ENCODE results near the gene ZNF629.

ZNF629 gene

DNA sequence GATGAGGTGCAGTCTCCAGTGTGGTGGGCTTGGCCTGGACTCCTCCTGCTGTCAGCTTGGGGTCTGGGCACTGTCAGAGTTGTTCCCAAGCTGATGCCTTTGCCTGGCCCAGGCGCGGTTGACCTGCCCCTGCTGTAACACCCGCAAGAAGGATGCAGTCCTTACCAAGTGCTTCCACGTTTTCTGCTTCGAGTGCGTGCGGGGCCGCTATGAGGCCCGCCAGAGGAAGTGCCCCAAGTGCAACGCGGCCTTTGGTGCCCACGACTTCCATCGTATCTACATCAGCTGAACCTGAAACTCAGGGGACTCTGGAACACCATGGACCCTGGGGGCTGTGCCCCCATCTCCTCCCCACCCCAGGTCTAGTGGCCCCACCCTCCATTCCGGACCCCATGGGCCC lies 13.2 kb downstream of the ZNF629 start:
- no peak for TF ChIP-seq CTCF (IDR thresholded peaks at IDR 0.05; ENCODE audit: low read depth, low read length, missing control alignments)
- H3K4me3 ChIP-seq (replicated peaks; ENCODE audit: low read depth, low read length), result no peak overlapping the region
- DNase-seq (ENCODE audit: extremely low read depth, low read depth), result no peak

DNA sequence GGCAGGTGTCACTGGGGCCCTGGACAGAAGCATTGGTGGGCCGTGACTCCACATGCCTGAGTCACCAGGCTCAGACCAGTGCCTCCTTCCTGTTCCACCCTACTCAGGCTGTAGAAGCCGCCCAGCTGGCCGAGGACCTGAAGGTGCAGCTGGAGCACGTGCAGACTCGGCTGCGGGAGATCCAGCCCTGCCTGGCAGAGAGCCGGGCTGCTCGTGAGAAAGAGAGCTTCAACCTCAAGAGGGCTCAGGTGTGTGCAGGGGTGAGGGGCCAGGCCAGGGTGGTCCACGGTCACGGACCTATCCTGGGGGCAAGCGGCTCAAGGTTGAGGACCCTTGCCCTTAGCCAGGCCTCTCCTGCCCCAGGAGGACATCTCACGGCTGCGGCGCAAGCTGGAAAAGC lies 15.3 kb downstream of the ZNF629 start:
- no peak overlapping the region for H3K4me3 ChIP-seq (replicated peaks; ENCODE audit: low read depth, low read length)
- no peak for TF ChIP-seq CTCF (IDR thresholded peaks at IDR 0.05; ENCODE audit: low read depth, low read length, missing control alignments)
- DNase-seq (ENCODE audit: extremely low read depth, low read depth), result no peak

- TF ChIP-seq CTCF (IDR thresholded peaks at IDR 0.05; ENCODE audit: low read depth, low read length, missing control alignments), result no peak
- H3K4me3 ChIP-seq (replicated peaks; ENCODE audit: low read depth, low read length), result no peak overlapping the region
- DNase-seq (ENCODE audit: extremely low read depth, low read depth), result no peak
Measured at GRCh38 chr16:30769379-30770089, 17.5 kb downstream of the ZNF629 start.

DNA sequence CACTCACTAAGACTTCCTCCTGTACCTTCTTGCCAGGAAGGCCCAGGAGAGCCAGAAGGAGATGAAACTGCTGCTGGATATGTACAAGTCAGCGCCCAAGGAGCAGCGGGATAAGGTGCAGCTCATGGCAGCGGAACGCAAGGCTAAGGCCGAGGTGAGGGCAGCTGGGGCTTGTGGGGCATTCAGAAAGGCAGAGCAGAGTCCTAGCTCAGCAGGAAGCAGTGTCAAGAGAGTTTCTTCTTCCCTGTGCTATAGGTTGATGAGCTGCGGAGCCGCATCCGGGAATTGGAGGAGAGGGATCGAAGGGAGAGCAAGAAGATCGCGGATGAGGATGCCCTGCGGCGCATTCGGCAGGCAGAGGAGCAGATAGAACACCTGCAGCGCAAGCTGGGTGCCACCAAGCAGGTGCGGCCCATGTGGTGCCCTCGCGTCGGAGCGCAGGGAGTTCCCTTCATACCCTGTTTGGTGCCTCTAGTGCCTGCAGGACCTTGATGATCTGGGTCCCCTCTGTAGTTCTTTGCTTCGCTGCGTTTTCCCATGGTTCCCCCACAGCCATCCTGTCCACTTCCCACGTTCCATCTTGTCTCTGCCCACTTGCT lies 18.3 kb downstream of the ZNF629 start:
- no peak for TF ChIP-seq CTCF (IDR thresholded peaks at IDR 0.05; ENCODE audit: low read depth, low read length, missing control alignments)
- no peak for DNase-seq (ENCODE audit: extremely low read depth, low read depth)
- H3K4me3 ChIP-seq (replicated peaks; ENCODE audit: low read depth, low read length), result no peak overlapping the region

GRCh38 chr16:30767767-30768465 lies 19.1 kb downstream of the ZNF629 start:
- no peak for DNase-seq (ENCODE audit: extremely low read depth, low read depth)
- H3K4me3 ChIP-seq (replicated peaks; ENCODE audit: low read depth, low read length), result no peak overlapping the region
- no peak for TF ChIP-seq CTCF (IDR thresholded peaks at IDR 0.05; ENCODE audit: low read depth, low read length, missing control alignments)

DNA sequence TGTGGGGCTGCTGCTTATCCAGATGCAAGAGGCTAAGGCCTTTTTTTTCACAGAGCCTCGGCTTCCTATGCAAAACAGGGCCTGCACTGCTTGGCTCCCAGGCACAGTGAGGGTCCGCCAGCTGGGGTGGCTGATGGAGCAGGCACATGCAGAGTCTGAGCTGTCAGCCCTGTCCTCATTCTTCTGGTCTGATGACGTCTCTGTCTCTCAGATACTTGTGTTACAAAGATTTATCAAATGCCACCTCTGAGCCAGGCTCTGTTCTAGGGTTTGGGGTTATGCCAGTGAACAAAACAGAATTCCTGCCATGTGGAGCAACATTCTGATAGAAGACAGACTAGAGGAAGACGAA lies 20.1 kb downstream of the ZNF629 start:
- DNase-seq (ENCODE audit: extremely low read depth, low read depth), result no peak
- H3K4me3 ChIP-seq (replicated peaks; ENCODE audit: low read depth, low read length), result no peak overlapping the region
- TF ChIP-seq CTCF (IDR thresholded peaks at IDR 0.05; ENCODE audit: low read depth, low read length, missing control alignments), result no peak
